ENCODE measurements around the gene GPLD1. TPM values are rescaled to one million over a fixed set of nuclear protein-coding genes. Genes with fewer than 3 reads are reported as not detected.
A peak's percentile ranks its signal among the peaks of the same experiment; 100 is the strongest.

GPLD1 gene
- total RNA-seq, 1 experiment from 2014 or later: 0.71 TPM

- in situ Hi-C loops (cut with HindIII; ENCODE audit: low sequenced_read_pairs): no loop called here
- no peak for DNase-seq (ENCODE audit: low spot score)
Measured at GRCh38 chr6:24501914-24502313, 12.5 kb upstream of the GPLD1 start.

GRCh38 chr6:24501374-24501773 is 12.0 kb upstream of the GPLD1 start:
- in situ Hi-C loops (cut with HindIII; ENCODE audit: low sequenced_read_pairs): no loop called here
- no peak for DNase-seq (ENCODE audit: low spot score)

- DNase-seq (ENCODE audit: low spot score): no peak
- in situ Hi-C loops (cut with HindIII; ENCODE audit: low sequenced_read_pairs): no loop called here
Measured at GRCh38 chr6:24500683-24501082, 11.3 kb upstream of the GPLD1 start.

GRCh38 chr6:24497254-24497970 is 8.0 kb upstream of the GPLD1 start:
- in situ Hi-C loops (cut with HindIII; ENCODE audit: low sequenced_read_pairs): no loop called here
- no peak for DNase-seq (ENCODE audit: low spot score)

- DNase-seq (ENCODE audit: low spot score): peak; percentile 81
- in situ Hi-C loops (cut with HindIII; ENCODE audit: low sequenced_read_pairs): no loop called here
Measured at GRCh38 chr6:24494821-24495795, 5.7 kb upstream of the GPLD1 start, which contains the start of gene ALDH5A1. Gene ALDH5A1, plus strand, starts transcription at chr6:24494969. Its CDS starts 28 bp downstream, at chr6:24494997.

- DNase-seq (ENCODE audit: low spot score): peak; percentile 57
- in situ Hi-C loops (cut with HindIII; ENCODE audit: low sequenced_read_pairs): no loop called here
Measured at GRCh38 chr6:24493945-24494820, 4.8 kb upstream of the GPLD1 start.

GRCh38 chr6:24492475-24492874 is 3.1 kb upstream of the GPLD1 start:
- DNase-seq (ENCODE audit: low spot score): peak; percentile 17
- in situ Hi-C loops (cut with HindIII; ENCODE audit: low sequenced_read_pairs): no loop called here

- in situ Hi-C loops (cut with HindIII; ENCODE audit: low sequenced_read_pairs): no loop called here
- no peak for DNase-seq (ENCODE audit: low spot score)
Measured at GRCh38 chr6:24490948-24491347, 1.6 kb upstream of the GPLD1 start.

- in situ Hi-C loops (cut with HindIII; ENCODE audit: low sequenced_read_pairs): no loop called here
- no peak for DNase-seq (ENCODE audit: low spot score)
Measured at GRCh38 chr6:24489881-24490280, 503 bp upstream of the GPLD1 start.

GRCh38 chr6:24486065-24486464 is 3.3 kb downstream of the GPLD1 start:
- in situ Hi-C loops (cut with HindIII; ENCODE audit: low sequenced_read_pairs): no loop called here

GRCh38 chr6:24484657-24485323 is 4.6 kb downstream of the GPLD1 start:
- in situ Hi-C loops (cut with HindIII; ENCODE audit: low sequenced_read_pairs): no loop called here
- no peak for DNase-seq (ENCODE audit: low spot score)

More at GRCh38 chr6:24486065-24486464, 3.3 kb downstream of the GPLD1 start:
- DNase-seq (ENCODE audit: low spot score): no peak

- no peak for DNase-seq (ENCODE audit: low spot score)
- in situ Hi-C loops (cut with HindIII; ENCODE audit: low sequenced_read_pairs): no loop called here
Measured at GRCh38 chr6:24481449-24481848, 7.9 kb downstream of the GPLD1 start.

- no peak for DNase-seq (ENCODE audit: low spot score)
- in situ Hi-C loops (cut with HindIII; ENCODE audit: low sequenced_read_pairs): no loop called here
Measured at GRCh38 chr6:24480705-24481104, 8.7 kb downstream of the GPLD1 start.

- in situ Hi-C loops (cut with HindIII; ENCODE audit: low sequenced_read_pairs): no loop called here
Measured at GRCh38 chr6:24478903-24479302, 10.5 kb downstream of the GPLD1 start.

GRCh38 chr6:24477070-24477469 is 12.3 kb downstream of the GPLD1 start:
- in situ Hi-C loops (cut with HindIII; ENCODE audit: low sequenced_read_pairs): no loop called here
- DNase-seq (ENCODE audit: low spot score): no peak

More at GRCh38 chr6:24478903-24479302, 10.5 kb downstream of the GPLD1 start:
- no peak for DNase-seq (ENCODE audit: low spot score)

GRCh38 chr6:24476631-24477030 is 12.7 kb downstream of the GPLD1 start:
- no peak for DNase-seq (ENCODE audit: low spot score)
- in situ Hi-C loops (cut with HindIII; ENCODE audit: low sequenced_read_pairs): no loop called here

GRCh38 chr6:24472181-24472580 is 17.2 kb downstream of the GPLD1 start:
- in situ Hi-C loops (cut with HindIII; ENCODE audit: low sequenced_read_pairs): no loop called here
- DNase-seq (ENCODE audit: low spot score): no peak

- in situ Hi-C loops (cut with HindIII; ENCODE audit: low sequenced_read_pairs): no loop called here
- DNase-seq (ENCODE audit: low spot score): no peak
Measured at GRCh38 chr6:24469811-24470210, 19.6 kb downstream of the GPLD1 start.
